HCT116 (cell line): ENCODE data around the gene ZBTB2.

Experiments used
- CEBPB ChIP-seq: IDR thresholded peaks from 2 replicates; pipeline ENCODE4 v1.6.1; 2012; ENCODE audit warnings: low read depth
- CTCF ChIP-seq, 3 experiments: fragments of 200-600 bp in 1 of 3; sonication (generic) in 1 of 3; IDR thresholded peaks in 2 of 3; conservative IDR thresholded peaks in 1 of 3; 2 replicates each; pipeline ENCODE4 v1.5.1; 2012 to 2017; ENCODE audit warnings: low read depth in 2 of 3, low read length in 2 of 3, antibody characterized with exemption in 1 of 3, borderline replicate concordance in 1 of 3, control low read depth in 1 of 3, mild to moderate bottlenecking in 1 of 3, mixed read lengths in 1 of 3, mixed run types in 1 of 3, moderate library complexity in 1 of 3; ENCODE audit not compliant: insufficient read depth in 1 of 3
- EZH2 ChIP-seq: fragments of 200-600 bp; sonication (generic); IDR thresholded peaks from 2 replicates; pipeline ENCODE4 v1.6.1; 2017; ENCODE audit warnings: antibody characterized with exemption, mixed run types
- EZH2phosphoT487 ChIP-seq: fragments of 200-600 bp; IDR thresholded peaks from 2 replicates; pipeline ENCODE4 v1.6.1; 2018; ENCODE audit warnings: antibody characterized with exemption, borderline replicate concordance
- JUND ChIP-seq: IDR thresholded peaks from 2 replicates; pipeline ENCODE4 v1.6.1; 2012
- POLR2A ChIP-seq: IDR thresholded peaks from 2 replicates; pipeline ENCODE4 v1.7.0; 2011; ENCODE audit warnings: borderline replicate concordance; ENCODE audit not compliant: insufficient read depth, insufficient read length; ENCODE audit errors: extremely low read depth
- POLR2AphosphoS5 ChIP-seq: IDR thresholded peaks from 2 replicates; pipeline ENCODE4 v1.6.1; 2011; ENCODE audit warnings: mild to moderate bottlenecking, low read depth, low read length, moderate library complexity
- REST ChIP-seq: IDR thresholded peaks from 2 replicates; pipeline ENCODE4 v1.6.1; 2012; ENCODE audit warnings: low read depth
- TF ChIP-seq, protein P1 (sequence below): IDR thresholded peaks from 2 replicates; pipeline ENCODE4 v1.6.1; 2012
- TF ChIP-seq, protein P2 (sequence below): IDR thresholded peaks from 2 replicates; pipeline ENCODE4 v1.6.1; 2012

- TF ChIP-seq CEBPB (no peak; the same call in 1 of the 2 replicates), REST (no peak), CTCF (IDR thresholded peaks at IDR 0.05 in 2 of 3, conservative IDR thresholded peaks at IDR 0.05 in 1 of 3; ENCODE audit: borderline replicate concordance in 1 of 3, insufficient read depth in 1 of 3, low read depth in 2 of 3, low read length in 2 of 3) (no peak), POLR2AphosphoS5 (peak; percentile 21), EZH2phosphoT487 (no peak), EZH2 (no peak), JUND (no peak), POLR2A (no peak)
- TF ChIP-seq, protein P1, sequence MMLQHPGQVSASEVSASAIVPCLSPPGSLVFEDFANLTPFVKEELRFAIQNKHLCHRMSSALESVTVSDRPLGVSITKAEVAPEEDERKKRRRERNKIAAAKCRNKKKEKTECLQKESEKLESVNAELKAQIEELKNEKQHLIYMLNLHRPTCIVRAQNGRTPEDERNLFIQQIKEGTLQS = no peak
- TF ChIP-seq, protein P2, sequence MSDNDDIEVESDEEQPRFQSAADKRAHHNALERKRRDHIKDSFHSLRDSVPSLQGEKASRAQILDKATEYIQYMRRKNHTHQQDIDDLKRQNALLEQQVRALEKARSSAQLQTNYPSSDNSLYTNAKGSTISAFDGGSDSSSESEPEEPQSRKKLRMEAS = no peak
Observed at GRCh38 chr6:151330130-151330696, 61.1 kb downstream of the ZBTB2 start.
